Fibroblast of skin of back (primary cell): ENCODE results near the gene CDC73.
"Not testable (repeated sequence)": the region's sequence is repeated elsewhere in the genome, so short reads cannot be mapped to it uniquely, and the experiment has no call there.

ENCODE experiments used
- DNase-seq: peaks from one replicate; pipeline ENCODE4 v3.0.0-alpha.2; 2013

The CDC73 gene

DNA sequence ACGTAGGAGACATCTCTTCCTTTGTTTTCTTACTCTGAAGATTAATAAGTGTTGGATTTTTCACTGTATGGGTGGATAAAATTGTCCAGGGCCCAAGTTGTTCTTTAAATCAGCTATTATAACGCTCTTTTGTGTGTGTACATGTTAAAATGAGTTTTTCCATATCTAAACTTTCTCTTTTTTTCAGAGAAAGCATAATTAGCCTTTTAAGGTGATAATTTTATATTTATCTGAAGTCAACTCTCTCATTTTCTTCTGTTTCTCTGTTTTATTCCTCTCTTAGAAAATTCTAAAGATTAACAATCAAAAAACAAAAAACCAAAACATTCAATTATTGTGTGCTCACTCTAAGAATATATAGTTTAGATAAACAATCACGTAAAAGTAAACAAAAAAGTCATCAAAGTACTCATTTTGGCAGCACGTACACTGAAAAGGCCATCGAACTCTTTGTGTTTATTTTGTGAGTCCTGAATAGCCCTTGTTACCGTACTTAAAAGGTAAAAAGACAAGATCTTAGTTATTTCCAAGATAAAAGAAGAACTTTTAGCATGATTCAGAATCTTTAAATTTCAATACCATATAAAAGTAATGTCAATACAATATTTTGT is 7.2 kb upstream of the CDC73 start:
- no peak for DNase-seq

DNA sequence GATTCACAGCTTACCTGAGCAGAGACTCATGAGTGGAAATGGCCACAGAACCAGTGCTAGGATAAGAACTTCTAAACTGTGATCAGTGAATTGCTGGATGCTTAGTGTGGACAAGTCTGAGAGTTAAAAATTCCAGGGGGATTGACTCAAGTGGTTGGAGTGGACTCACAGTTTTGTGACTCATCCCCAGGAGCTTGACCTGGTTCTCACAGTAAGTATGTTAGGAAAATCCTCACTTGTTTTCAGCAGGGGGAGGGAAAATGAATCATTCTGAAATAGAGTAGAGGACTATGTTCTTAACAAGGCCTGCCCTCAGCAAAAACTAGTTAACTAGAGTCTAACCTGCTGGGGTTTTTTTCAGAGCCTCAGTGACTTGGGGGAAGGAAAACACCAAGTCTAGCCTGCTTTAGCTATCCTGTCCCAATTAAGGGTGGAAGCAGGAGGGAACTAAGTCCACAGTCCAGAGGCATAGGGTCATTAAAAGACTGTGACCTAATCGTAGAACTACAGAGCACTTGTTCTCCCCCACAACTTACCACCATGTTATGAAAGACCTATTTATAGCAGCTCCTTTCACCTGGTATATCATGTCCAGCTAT is 6.1 kb upstream of the CDC73 start:
- DNase-seq, result peak; percentile 99

DNA sequence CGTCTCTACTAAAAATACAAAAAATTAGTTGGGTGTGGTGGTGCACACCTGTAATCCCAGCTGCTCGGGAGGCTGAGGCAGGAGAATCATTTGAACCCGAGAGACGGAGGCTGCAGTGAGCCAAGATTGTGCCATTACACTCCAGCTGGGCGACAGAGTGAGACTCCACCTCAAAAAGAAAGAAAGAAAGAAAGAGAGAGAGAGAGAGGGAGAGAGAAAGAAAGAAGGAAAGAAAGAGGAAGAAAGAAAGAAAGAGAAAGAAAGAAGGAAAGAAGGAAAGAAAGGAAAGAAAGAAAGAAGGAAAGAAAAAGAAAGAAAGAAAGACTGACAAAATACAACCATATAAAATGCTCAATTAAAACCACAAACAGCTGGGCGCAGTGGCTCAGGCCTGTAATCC is 4.7 kb upstream of the CDC73 start:
- not testable (repeated sequence) for DNase-seq

DNA sequence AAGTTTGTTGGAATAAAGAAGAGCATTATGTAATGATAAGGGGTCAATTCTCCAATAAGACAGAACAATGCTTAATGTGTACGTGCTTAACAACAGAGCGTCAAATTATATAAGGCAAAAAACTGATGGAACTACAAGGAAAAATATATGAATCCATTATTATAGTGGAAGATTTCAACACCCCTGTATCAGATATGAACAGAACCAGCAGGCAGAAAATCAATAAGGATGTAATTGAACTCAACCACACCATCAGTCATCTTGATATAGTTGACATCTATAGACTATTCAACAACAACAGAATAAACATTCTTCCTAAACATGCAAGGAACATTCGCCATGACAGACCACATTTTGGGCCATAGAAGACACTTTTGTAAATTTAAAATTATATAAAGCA is 3.6 kb upstream of the CDC73 start:
- no peak for DNase-seq

DNA sequence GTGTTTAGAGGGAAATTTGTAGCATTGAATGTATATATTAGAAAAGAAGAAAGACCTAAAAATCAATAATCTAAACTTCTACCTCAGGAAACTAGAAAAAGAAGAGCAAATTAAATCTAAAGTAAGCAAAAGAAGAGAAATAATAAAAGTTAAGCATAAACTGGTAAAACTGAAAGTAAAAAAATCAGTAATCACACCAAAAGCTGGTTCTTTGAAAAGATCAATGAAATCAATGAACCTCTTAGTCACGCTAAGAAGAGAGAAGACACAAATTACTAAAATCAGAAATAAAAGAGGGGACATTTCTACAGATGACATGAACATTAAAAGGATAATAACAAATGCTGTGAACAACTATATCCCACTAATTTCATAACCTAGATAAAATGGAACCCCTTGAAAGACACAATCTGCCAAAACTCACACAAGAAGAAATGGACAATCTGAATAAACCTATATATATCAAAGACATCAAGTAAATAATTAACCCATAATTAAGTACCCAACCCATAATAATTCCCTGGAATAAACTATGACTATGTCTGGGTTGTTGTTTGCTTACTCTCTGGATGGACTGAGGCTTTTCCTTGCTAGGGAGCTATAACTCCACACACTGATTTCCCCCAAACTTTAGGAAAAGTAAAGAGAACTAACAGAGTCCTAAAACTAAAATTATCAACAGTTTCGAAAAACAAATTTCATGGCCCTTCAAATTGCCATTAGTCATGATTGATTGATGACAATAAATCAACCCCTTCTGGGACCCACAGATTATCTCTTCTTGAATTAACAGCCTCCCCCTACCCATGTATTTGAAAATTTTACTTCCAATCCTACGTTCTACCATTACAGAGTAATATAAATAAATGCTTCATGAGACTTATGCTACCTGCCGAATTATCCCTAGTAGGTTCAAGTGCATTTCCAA is 2.8 kb upstream of the CDC73 start:
- no peak for DNase-seq

DNA sequence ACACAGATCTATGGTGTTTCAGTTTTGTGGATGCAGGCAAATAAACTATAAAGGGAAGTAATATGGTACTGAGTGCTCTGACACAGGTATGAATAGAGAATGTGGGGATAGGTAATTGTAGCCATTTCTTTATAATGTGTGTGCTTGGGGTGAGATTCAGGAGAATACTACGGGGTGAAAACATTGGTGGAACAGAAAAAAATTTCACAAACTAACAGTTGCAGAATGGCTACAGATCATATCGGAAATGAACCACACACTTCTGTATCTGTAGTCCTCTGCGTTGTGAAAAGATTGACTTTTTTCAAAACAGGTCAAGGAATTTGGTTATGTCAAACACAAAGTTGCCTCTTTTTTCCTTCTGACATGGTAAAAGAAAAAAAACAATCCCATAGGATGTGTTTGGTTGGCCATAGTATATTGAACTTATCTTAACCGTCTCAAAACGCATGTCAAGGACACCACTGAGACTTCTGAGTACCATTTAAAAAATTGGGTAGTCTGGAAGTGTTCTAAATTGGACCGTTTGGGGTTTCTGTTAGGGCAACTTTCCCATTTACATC is 1.1 kb upstream of the CDC73 start:
- no peak for DNase-seq

DNA sequence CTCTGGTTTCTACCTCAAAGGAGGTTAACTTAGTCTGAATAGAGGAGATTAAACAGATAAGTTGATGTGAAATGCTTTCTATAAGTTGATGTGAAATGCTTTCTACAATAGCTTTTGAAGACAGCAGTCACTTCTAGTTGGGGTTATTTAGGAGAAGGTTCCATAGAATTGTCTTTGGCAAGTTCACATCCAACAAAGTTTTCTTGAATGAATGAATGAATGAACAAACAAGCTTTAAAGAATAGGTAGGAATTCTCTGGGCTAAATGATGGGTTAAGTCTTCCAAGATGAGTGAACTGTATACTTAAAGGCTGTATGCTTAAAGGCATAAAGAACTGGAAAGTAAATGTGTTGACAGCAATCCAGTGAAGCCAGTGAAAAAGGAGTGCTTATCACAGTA is 1.9 kb downstream of the CDC73 start:
- DNase-seq, result no peak

DNA sequence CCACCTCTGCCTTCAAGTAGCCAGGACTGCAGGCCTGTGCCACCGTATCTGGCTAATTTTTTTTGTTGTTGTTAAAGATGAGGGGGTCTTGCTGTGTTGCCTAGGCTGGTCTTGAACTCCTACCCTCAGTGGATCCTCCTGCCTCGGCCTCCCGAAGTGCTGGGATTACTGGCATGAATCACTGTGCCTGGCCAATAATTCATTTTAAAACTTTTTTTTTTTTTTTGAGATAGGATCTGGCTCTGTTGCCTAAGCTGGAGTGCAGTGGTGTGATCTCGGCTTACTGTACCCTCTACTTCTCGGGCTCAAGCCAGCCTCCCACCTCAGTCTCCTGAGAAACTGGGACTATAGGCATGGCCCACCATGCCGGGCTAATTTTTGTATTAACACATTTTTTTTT is 3.5 kb downstream of the CDC73 start:
- DNase-seq, result no peak

DNA sequence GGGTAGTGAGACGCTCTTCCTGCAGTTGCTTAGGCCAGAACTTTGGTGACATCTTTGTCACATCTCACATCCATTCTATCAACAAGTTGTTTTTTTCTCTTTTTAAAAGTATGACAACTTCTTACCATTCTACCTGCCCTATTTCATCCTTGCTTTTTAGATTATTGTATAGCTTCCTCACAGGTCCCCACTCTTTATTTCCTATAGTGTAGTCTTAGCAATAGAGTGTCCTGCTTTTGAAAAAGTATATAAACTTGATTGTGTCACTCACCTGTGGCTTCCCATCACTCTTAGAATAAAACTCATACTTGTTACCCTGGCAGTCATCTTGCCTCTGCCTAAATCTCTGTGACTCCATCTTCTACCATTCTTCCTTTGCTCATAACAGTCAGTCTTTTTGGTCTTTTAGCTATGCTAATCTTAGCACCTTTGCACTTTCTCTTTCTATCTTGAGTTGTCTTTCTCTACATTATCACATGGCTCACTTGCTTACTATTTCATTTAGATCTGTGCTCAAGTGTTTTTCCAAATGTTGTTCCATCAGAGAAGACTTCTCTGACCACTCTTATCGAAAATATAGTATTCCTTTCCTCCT is 9.5 kb downstream of the CDC73 start:
- no peak for DNase-seq

DNA sequence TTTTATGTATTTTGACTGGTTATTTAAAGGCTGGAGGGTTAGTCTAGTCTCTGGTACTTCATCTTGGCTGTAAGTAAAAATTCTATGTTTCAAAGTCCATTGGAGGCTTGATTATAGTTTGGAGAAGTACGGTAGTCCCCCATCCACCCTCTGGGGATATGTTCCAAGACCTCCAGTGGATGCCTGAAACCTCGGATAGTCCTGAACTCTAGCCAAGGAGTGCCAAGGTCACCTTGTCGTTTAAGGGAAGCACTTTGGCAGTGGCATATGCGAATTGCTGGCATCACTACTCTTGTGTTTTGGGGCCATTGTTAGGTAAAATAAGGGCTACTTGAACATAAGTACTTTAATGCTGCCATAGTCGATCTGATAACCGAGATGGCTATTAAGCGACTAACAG is 18.4 kb downstream of the CDC73 start:
- no peak for DNase-seq

DNA sequence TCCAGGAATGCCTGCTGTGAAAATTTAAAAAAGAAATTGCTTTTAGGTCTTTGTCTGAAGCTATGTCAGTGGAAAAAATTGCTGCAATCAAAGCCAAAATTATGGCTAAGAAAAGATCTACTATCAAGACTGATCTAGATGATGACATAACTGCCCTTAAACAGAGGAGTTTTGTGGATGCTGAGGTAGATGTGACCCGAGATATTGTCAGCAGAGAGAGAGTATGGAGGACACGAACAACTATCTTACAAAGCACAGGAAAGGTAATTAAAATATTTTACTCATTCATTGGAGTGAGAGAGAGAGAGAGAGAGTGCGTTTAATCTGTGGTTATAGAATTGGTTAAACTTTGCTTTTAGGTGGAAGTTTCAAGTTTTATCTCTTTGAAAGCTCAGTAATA is 20.0 kb downstream of the CDC73 start:
- DNase-seq, result no peak

DNA sequence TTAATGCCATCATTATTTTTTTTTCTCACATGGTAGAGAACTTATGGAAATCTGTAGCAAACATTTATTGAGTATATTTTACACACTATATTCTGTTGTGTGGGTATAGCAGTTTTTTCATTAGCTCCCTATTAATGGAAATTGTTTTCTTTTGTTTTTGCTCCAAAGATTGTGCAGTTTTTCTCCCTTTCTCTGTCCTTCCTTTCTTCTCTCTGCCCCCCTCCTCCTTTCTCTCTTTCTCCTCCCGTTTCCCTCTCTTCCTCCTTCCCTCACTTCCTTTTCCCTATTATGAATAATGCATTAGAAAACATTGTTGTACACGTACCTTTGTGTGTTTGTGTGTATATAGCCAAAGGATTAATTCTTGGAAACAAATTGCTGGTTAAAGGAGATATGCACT is 20.6 kb downstream of the CDC73 start:
- no peak for DNase-seq

DNA sequence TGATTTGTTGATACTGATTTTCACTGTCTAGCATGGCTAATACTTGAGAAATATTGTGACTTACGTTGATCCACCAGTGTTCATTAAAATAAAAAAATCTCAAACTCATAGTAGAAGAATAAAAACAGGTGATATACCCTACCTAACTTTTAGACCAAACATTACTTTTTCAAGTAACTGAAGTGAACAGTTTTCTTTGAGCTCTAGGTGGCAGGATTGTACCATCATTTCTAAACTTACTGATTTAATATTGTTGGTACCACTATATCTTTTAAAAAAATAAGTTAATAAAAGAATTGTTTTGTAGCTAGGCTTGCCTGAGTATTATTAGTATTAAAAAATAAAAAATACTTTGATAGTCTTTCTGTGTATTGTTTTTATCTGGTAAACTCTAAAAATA is 21.5 kb downstream of the CDC73 start:
- DNase-seq, result peak; percentile 19

DNA sequence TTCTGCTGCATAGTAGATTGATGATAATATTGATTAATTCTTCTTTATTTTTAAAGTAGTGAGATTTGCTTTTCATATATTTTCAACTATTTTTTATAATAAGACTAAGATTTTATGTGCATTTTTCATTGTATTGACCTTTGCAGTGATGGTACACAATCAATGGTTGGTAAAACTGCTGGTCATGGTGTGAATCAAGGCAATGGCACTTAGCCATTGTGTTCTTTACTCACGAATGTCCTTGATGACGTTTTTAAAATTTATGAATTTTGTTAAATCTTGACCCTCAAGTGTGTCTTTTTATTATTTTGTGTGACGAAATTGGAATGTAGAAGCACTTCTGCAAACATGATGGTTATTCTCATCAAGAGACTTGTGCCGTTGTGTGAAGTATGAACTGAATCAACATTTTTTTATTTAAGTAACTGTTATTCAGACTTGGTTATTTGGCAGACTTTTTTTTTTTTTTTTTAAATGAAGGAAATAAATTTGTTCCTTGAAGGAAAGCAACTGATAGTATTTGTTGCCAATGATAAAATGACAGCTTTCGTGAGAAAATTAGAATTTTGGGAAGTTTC is 22.6 kb downstream of the CDC73 start:
- no peak for DNase-seq

DNA sequence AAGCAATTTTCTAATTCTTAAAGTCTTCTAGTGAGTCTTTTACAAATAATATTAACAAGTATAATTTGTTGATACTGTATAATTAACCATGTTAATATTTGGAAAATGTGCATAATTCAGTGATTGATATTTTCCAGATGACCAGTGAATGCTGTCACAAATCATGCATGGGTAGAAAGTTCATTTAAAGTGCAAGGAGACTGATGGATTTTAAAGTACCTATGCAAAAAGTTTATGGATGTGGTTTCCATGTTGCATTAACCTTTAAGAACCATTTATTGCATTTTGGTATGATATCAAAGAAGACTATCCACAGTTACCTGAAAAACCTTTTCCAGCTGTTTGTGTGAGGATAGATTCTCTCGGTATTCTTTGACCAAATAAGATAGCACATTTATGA is 23.2 kb downstream of the CDC73 start:
- DNase-seq, result no peak

DNA sequence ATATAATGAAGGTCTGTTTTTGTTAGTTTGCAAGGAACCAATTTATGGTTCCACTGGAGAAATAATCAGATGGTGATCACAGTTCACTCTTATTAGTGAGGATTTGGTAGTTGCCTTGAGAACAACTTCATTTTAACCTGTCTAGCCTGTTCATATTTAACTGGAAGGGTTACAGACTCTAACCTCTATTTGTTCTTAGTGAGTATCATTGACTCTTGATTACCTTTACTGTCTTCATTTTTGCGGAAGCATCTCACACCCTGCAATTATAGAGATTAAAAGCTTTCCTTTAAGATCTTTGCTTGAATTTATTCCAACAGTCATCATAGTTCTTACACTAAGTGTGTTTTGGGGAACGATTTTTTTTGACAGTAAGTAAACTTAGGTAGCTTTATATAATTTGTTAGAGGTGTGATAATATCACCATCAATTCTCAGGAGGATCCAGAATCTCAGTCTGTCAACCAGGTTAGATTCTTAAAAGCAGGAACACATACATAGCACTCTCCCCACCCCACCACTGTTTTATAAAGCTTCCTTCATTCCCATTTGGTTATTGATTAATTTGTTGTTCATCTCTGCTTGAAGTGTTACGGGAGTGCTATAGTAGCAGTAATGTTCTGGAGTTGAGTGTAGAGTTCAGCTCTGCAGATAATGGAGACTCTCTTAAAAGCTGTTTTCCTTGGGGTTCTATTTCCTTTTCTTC is 34.4 kb downstream of the CDC73 start:
- DNase-seq, result no peak

DNA sequence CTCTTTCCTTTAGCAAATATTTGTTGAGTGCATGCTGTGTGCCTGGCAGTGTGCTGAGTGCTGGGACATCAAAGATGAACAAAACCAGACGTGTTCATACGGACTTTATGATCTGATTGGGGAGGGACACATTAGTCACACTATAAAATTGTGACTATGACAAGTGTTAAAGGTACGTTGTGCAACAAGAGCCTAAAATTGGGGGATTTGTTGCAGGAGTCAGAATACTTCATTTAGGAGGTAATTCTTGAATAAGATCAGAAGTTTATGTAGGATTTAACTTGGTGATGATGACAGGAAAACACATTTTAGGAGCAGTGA is 35.0 kb downstream of the CDC73 start:
- no peak for DNase-seq

DNA sequence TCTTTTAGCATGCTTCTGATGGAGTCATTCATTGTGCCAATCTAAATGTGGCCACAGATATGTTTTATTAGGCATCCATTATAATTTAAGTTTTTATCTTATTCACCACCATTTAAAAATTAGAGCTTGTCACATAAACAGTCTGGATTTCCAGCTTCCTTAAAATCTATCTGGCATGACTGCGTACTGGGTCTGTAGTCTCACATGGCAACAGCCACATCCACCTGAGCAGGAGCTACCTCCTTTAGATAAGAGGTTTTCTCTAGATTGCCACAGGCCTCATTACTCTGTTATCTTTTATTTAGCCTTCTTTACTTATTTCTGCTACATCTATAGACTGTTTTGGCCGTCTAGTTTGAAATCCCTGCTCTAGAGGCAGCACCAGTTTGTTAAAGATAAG is 35.5 kb downstream of the CDC73 start:
- DNase-seq, result no peak

DNA sequence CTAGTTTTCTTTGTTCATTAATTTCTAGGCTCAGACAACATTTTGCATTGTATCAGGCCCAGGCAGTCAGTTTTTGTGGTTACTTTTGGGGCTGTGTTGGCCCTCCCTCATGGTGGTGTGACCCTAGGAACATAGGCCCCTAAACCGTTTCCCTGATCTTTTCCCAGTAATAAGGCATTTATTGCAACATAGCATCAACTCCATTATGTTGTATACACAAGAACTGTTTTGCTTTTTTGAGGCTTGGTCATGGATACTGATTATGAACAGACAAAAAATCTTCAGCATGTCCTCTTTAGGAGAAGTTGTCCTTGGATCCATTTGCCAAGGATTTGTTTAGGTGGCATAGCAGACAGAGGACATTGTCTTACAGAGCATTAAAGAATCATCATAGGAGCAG is 54.3 kb downstream of the CDC73 start:
- no peak for DNase-seq

DNA sequence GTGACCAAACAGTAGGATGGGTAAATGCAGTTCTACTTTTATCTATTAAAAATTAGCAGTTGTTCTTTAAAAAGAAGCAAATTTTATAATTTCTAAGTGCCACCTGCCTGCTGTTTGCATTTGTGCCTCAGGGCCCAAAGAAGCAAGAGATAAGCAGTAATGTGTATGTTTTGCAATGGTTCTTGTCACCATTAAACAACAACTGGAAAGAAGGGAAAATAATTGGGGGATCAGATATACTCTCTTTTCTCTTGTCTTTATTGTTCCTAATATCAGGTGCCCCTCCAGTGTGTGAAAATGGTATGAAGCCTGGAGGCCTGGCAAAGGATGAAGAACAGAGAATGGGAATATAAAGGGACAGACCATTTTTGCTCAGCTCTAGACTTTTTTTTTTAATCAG is 55.0 kb downstream of the CDC73 start:
- no peak for DNase-seq

DNA sequence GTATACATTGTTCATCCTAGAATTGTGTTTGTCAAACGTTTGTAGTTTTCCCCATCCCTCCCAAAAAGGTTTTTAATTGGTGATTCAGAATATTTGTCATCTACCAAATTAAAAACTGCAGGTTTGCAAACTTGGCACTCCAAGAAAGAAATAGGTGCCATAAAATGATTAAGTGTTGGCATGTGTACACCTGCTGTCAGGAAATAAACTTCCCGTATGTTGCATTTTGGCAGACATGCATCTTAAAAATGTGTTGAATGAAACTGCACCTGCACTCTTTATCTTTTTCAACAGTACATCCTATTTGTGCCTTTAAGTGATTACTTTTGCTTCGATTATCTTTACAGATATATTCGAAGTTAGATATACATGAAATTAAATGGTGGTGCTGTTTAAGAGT is 57.3 kb downstream of the CDC73 start:
- DNase-seq, result no peak

DNA sequence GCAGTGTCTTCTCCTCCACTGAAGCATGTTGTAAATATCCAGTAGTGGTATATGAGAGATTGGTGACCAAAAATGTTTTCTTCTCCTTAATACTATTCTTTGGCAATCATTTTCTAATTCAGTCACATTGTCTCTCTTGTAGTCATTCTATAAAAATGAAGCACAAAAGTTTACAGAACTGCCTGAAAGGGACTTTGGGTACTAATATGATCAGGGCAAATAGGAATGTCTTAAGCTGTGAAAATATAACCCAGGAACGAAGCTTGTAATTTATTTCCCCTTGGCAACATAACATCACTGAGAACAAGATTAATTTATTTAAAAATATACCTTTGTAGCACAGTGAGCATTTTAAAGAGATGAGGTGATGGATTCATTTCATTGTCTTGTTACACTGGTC is 59.7 kb downstream of the CDC73 start:
- DNase-seq, result peak; percentile 48
